ENCODE measurements around the gene SRC.

Gene SRC

DNA sequence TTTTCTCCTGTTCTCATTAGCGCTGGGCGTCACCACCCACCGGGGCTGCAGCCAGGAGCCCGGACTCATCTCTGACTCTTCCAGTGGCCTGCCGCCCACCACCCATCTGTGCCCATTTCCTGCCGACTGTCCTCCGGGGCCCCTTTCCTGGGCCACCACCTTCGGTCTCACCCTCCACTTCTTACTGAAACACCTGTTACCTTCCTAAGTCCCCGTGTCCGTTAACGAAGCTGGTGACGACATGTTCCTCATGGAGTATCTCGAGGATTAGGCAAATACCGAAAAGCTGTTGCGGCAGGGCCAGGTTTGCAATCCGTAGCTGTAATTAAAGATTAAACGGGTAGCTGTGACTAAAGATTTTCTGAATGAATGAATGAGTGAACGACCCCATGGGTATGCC, 80.2 kb downstream of the SRC start:
- DNase-seq (ENCODE audit: low read depth in 3 of 3) = no peak

DNA sequence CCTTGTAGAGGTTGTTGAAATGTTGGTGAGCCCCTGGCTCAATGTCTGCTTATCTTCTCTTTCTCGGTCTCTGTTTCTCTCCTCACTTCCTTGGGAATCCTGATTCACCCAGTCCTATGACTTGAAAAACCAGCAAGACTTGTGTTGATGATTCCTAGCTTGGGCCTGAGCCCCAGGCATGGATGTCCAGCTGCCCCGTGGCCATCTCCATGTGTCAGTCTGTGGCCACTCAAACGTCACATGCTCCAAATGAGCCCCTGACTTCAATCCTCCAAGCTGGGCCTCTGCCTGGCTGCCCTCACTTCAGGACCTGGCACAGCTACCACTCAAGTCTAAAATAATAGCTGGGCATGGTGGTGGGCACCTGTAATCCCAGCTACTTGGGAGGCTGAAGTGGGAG, 81.0 kb downstream of the SRC start:
- DNase-seq (ENCODE audit: low read depth in 3 of 3) = no peak

GRCh38 chr20:37430044-37430443, 84.1 kb downstream of the SRC start:
- no peak for DNase-seq (ENCODE audit: low read depth in 3 of 3)

DNA sequence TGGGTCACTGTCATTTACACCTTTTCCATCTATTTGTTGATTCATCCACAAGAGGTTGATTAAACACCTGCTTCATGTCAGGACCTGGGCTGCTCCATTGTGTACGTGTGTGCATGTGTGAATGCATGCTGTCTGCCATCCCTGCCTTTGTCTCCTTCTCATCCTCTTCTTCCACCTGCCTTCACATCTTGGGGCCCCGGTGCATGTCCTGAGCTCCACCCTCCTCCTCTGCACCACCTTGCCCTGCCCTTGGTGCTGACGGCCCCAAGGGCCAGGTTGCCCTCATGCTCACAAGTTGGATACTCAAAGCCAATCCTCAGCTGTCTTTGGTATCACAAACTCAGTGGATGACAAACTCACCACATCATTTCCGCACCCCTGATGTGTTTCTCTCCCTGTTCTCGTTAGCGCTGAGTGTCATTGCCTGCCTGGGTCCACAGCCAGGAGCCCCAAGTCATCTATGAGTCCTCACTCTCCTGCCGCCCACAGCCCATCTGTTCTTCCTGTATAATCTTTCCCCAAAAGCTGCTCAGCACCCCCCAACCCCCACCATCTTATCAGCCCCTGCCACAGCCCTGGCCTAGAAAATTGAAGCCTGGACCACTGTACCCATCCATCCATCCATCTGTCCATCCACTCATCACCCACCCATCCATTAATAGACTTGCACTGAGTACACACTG, 85.0 kb downstream of the SRC start:
- DNase-seq (ENCODE audit: low read depth in 3 of 3) = no peak

DNA sequence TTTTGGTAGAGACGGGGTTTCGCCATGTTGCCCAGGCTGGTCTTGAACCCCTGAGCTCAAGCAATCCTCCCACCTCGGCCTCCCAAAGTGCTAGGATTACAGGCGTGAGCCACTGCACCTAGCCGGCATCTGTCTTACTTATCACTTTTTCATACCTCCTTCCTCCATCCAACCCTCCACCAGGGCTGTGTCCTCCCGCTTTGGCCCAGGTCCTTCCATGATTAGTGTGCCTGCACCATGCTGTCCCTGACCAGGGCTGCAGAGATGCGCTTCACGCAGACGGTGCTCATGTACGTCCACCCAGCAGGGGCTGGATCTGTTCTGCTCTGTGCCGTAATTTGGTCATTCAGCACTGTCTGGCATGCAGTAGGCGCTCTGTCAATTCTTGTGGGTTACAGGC, 85.8 kb downstream of the SRC start:
- DNase-seq (ENCODE audit: low read depth in 3 of 3) = no peak

- DNase-seq (ENCODE audit: low read depth in 3 of 3) = no peak
These were observed 86.7 kb downstream of the SRC start for GRCh38 chr20:37432606-37433005.

DNA sequence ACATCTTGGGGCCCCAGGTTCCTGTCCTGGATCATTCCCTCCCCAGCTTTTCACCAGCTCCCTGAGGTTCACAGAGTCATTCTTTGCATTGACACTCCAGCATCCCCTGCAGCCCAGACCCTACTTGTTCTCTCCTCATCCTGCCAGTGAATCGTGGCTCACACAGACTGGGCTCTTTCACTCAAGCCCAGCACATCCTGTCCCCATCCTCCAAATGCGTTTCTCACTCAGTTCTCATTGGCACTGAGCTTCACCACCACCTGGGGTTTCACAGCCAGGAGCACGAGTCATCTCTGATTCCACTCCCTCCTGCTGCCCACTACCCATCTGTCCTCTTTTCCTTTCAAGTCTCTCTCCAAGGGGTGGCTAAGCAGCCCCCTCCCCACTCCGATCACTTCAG, 89.7 kb downstream of the SRC start:
- DNase-seq (ENCODE audit: low read depth in 3 of 3) = no peak

DNA sequence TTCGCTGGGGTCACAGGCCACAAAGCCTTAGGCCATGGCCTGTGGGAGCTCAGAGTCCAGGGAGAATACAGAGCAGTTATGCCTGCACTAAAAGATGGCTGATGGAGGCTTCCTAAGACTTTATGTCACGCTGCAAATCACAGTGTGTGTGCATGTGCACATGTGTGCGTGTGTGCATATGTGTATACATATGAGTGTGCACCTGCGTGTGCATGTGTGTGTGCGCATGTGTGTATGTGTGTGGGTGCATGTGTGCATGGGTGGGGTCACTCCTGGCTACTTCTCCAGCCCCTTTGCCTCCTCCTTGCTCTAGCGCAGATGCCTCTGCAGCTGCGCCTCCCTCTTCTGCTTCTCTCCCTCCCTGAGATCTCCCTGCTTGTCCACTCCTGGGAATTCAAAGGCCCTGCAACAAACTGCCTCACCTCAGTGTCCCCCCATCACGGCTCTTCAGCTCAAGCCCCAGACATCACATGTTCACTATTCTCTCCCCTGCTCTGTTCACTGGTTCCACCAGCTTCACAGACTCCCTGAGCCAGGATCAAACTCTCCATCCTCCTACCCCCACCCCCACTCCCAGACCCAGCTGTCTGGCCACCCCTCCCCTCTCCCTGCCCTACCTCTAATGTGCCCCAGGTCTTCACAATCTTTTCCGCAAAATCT, 90.7 kb downstream of the SRC start:
- no peak for DNase-seq (ENCODE audit: low read depth in 3 of 3)

DNA sequence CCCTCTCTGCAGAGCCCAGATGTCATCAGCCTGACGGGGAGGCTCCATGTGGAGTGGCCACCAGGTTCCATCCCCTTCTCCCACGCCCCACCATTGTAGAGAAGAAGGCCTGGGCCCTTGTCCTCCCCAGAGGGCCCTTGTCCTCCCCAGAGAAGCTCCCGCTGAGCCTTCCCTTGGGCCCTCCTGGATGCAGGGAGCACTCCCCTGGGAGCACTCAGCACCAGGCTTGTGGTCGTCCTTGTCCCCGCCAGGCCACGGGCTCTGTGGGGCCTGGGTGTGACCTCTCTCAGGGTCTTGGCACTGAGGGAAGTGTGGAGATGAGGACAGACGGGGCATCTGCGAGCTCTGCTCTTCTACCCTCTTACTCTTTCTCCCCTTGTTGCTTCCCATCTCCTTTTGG, 91.7 kb downstream of the SRC start:
- DNase-seq (ENCODE audit: low read depth in 3 of 3) = no peak

GRCh38 chr20:37438464-37439222, 92.7 kb downstream of the SRC start:
- no peak for DNase-seq (ENCODE audit: low read depth in 3 of 3)

DNA sequence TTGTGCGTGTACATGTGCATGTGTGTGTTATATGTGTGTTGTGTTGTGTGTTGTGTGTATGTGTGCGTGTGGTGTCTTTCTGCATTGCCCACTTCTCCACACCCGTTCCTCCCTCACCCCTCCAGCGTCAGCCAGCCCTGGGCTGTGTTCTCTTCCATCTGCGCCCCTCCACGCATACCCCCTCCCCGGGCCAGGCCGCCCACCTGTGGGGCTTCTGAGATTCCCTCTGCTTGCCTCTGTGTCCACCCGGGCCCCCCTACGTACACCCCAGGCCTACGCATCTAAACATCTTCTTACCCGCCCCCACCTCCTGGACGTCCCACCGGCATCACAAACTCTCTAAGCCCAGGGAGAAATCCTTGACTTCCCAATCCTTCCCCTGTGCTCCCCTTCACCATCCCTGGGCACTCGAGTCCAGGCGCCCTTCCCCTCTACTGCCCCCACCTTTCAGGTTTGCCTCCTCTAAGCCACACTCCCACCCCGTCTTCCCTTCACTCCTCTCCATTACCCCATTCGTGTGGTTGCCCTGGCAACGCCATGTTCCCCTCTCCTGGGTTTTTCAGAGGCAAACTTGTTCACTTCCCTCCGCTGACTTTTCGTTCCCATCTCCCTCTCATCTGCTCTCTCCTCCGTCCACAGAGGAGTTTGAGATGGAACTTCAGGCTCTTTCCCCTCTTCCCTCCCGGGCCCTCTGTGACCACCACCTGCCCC, 93.4 kb downstream of the SRC start:
- no peak for DNase-seq (ENCODE audit: low read depth in 3 of 3)

- no peak for DNase-seq (ENCODE audit: low read depth in 3 of 3)
These were observed 95.1 kb downstream of the SRC start for GRCh38 chr20:37441023-37441422.

DNA sequence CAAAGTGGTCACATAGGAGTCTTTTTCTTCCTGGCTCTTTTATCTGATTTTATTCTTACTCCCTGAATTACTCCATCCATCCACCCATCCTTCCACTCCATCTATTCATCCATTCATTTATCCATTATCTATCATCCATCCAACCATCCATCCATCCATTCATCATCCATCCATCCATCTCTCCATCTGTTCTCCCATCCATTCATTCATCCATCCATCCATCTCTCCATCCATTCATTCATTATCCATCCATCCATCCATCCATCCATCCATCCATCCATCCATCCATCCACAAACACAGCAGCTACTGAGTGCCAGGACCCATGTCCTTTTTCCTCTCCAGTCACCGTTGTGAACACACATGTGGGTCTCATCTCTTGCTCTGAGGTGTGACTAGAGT, 96.6 kb downstream of the SRC start:
- DNase-seq (ENCODE audit: low read depth in 3 of 3) = no peak

DNA sequence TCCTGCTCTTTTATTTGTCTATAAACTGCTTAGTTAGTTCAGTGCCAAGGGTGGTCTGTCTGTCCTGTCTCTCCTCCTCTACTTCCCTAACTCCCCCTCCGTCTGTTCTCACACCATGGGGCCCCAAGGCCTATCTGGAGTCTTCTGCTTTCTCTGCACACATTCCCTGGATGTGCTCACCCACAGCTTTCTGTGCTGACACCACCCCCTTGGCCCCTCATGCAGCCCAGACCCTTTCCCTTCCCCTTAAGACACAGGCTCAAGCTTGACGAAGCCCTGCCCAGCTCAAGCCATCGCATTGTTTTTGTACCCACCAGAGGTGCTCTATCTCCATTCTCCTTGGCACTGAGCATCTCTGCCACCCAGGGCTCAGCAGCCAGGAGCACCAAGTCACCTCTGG, 97.0 kb downstream of the SRC start:
- DNase-seq (ENCODE audit: low read depth in 3 of 3) = no peak

DNA sequence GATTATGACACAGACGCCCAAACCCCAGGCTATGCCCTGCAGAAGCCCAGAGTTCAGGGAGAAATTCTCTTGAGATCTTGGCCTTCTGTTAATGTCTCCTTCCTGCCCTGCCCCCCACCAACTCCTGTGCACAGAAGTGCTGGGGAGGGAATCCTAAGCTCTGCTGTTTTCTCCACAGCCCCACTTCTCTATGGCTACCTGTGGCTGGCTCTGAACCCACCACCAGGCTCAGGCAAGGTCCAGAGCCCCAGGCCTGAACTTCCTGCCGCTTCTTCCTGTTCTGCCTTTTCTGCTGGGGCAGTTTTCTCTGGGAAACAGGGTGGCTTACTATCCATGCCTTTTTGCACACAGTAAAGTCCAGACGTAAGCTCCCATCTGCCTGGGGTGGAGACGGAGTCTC, 97.7 kb downstream of the SRC start:
- no peak for DNase-seq (ENCODE audit: low read depth in 3 of 3)

DNA sequence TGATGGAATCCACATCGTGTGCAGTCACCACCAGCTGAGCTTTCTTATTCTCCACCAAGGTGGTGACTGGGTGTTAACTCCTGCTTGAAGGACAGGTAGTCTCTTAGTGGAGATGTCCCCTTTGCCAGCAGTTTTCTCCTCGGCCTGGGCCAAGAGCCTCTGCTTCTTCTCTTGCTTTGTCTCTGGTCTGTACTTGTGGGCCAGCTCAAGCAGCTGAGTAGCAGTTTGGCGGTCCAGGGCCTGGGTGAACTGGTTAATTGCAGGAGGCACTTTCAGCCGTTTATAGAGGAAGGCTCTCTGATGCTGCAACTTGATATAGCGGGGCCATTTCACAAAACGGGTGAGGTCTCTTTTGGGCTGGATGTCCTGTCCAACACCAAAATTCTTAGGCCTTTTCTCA, 99.1 kb downstream of the SRC start:
- DNase-seq (ENCODE audit: low read depth in 3 of 3) = no peak

DNA sequence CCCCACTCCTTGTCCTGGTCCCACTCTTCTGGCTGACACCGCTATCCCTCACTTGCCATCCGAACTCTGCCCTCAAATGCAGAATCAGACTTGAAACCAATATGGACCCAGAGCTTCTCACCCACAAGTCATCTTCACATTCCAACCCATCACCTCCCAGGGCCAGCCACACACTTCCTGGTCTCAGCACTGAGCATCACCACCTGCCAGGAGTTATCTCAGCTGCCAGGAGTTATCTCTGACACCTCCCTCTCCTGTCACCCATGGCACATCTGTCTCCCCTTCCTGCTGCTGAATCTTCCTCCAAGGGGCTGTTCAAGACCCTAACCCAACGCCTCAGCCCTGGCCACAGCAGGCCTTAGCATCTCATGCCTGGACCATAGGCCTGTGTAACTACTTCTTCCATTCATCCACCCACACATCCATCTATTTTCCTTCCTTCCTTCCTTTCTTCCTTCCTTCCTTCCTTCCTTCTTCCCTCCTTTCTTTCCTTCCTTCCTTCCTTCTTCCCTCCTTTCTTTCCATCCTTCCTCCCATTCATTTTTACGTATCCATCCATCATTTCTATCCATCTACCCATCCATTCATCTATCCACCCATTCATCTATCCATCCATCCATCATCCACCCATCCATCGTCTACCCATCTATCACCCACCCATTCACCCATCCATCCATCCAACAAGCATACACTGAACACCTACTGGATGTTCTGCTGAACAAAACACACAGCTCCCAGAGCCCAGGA, 100.5 kb downstream of the SRC start:
- no peak for DNase-seq (ENCODE audit: low read depth in 3 of 3)

GRCh38 chr20:37447688-37448087, 101.7 kb downstream of the SRC start:
- DNase-seq (ENCODE audit: low read depth in 3 of 3) = no peak

- no peak for DNase-seq (ENCODE audit: low read depth in 3 of 3)
These were observed 103.3 kb downstream of the SRC start for GRCh38 chr20:37449276-37449675.

- no peak for DNase-seq (ENCODE audit: low read depth in 3 of 3)
These were observed 104.4 kb downstream of the SRC start for GRCh38 chr20:37450344-37450743.

DNA sequence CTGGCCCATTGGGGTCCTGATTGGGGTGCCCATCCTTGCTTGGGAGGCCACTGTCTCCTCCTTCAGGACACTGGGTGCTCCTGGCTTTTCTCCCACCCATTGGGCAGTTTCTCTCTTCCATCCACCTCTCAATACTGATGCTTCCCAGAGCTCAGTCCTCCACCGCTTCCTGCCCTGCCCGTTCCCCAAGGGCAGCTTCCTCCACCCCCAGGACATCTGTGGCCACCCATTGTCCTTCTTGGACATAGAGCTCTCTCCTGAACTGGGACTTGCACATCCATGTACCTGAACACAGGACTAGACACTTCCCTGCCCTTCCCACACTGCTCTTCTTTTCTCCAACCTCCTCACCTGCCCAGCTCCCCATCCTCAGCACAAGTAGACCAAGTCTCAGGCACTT, 105.7 kb downstream of the SRC start:
- no peak for DNase-seq (ENCODE audit: low read depth in 3 of 3)

DNA sequence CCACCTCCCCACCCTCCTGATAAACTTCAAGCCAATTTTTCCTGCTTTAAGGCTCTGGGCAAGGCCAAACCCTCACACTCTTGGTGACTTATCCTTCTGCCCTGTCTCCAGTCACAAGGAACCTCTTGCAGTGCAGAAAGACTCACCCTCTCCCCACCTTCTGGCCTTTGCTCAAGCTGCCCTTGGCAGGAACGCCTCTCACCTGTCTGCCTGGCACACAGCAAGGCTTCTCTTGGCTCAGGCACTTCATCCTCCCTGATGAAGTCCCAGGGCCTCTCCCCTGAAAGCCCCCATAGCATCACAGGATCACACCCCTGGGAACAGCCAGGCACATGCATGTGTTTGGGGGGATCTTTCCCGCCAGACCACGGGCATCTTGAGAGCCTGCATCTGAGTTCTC, 106.3 kb downstream of the SRC start:
- no peak for DNase-seq (ENCODE audit: low read depth in 3 of 3)

All from stimulated activated CD4-positive, alpha-beta T cell treated with anti-CD3 and anti-CD28 coated beads, TNF-alpha, amount 100 ng/mL, for 24 hours (primary cell).